HPDE6-E6E7 (cell line): Measurements from ENCODE around the gene NUP210L.

ENCODE experiments used
- DNase-seq: peaks from one replicate; pipeline ENCODE4 v3.0.0; 2011; ENCODE audit warnings: missing footprints; ENCODE audit errors: extremely low spot score

Gene NUP210L

DNA sequence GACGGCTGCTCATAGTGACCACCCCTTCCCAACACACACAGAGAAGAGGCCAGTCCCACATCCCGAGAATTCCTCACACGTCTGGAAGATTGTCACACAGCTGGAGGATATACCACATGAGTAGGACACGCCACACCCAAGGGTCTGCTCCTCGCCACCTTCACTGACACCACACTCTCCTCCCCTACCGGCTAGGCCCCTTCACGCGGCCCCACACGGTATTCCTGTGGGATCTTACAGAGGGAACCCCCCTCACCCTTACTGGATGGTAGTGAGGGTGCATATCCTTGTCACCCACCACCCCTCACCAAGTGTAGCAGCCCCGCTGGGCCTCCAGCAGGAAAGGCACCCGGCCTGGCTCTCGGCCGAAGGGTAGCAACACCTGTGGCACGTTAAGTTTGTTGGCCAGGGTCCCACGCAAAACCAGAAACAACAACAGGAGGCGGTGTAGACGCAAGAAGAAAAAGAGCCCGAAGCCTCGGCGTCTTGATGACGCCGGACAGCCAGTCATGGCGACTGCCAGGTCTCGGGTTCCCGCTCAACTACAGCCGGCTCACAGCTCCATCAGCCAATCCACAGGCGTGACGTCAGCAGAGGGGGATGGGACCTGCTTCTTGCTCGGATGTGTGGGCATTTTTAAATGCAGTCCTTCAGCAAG, at the start of gene NUP210L:
NUP210L (minus strand) TSS at position 540 of the 658 bp plus-strand sequence.
- DNase-seq: no peak

DNA sequence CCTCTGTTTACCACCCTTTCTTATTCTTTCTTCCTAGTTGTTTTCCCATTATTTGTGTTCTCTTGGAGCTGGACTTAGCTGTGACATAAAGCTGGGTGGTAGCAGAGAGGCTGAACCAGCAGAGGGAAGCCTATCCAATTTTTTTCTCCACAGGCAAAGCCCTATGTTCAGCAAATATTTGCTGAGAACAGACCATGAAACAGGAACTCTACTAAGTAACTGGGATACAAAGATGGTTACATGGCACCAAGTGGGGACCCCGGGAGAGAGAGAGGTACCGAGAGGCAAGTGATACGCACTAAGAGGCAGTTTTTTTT, 44.6 kb upstream of the NUP210L start:
- no peak for DNase-seq

DNA sequence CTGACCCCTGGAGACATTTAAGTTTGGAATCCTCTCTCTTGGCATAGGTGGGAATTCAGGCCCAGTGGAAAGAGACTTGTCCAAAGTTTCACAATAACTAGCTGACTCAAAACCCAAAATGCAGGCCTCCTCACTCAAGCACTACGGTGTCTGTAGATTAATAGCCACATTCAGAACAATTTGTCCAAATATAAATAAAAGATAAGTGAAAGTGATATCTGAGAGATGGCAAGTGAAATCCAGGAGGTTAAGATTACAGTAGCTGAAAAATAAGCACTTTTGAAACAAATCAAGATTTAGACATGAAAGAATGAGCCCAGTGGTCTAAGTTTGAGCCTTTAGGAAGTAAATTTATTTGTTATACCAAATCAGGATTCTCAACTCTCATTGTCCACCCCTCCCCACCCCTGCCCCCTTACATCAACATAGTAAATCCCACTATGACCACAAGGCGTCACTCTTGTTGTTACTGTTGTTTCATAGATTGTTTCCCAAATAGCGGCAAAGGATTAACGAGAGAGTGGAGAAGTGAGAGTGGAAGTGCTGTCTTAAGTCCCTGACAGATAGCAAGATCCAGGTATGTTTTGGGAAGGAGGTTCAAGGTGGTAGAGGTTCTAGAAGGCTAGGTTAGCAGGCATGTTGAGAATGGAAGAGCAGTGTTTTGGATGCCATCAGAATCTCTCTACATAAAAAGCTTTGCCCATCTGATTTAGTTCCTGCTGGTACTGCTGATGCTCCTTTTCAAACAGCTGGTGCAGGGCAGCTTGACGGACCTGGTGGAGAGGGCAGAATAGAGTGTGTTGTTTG, 44.1 kb upstream of the NUP210L start:
- peak; percentile 45 for DNase-seq

DNA sequence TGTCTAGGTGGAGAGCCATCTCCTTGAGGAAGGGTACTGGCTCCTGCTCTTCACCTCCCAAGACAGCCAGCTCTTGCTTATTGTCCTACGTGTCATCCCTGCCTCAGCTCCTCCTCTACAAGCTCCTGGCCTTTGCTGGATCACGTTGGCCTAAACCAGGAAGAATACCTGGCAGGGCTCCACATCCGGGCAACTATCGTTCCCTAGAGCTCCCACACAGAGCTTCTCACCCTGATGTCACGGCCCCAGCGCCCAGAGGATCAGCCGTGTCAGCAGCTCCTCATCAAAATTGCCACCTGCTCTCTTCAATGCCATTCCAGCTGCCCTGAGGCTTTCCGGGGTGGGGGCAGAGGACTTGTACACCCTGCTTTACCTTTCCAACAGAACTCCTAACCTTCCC, 38.9 kb upstream of the NUP210L start:
- no peak for DNase-seq

DNA sequence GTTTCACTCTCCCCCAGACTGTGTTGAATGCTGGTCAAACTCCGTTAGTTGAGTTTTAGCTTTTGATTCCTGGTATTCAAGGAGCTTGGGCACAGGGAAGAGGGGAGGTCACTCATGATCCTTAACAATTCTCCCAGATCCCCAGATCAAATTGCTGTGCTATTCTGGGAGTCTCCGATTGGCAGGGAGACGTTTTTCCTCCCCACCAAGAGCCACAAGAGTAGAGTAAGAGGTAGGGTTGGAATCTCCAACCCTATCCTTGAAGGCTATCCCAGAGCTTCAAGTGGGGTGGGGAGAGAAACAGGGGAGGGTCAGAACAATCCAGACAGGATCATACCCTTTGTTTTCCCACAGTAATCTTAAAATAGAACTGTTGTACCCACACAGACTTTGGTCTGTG, 37.6 kb upstream of the NUP210L start:
- DNase-seq: no peak

DNA sequence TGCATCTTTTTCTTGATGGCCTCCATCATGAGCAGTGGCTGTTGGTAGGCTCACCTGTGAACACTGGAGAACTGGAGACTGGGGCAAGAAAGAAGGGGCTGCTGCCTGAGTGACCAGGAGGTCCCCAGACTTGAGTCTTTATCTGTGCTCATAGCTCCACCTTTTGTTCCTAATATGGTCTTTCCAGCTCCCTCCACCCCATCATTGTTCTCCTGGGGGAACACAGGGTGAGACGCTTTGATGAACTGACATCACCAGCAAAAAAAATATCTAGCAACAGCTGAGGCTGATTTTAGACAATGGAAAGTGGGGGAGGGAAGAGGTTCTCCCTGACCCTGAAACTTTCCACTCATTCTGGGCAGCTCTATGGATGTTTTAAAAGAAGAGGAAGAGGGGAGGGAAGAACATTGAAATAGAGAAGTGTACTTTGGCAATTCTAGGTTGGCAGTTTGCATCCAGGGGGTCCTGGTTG, 37.2 kb upstream of the NUP210L start, which contains the start of gene TPM3:
TPM3 (minus strand) TSS at position 111 of the 472 bp plus-strand sequence; CDS start at position 29, 82 bp downstream.
- DNase-seq: no peak

DNA sequence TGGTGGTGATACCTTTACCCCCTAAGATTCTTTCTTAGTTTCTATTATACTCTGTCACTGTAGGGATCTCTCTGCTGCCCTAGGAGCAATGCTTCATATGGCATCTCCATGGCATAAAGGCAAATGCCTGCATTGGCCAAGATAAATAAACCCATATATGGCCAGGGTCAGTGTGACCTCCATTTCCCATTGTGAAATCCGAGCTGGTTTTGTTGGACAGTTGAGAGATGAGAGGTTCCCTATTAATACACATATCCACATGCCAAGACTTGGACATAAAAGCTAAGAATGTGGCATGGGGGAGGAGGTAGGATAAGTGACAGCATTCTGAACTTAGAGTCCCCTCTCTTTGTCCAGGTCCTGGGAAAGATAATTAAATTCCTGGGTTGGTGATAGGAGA, 35.7 kb upstream of the NUP210L start:
- DNase-seq: no peak

DNA sequence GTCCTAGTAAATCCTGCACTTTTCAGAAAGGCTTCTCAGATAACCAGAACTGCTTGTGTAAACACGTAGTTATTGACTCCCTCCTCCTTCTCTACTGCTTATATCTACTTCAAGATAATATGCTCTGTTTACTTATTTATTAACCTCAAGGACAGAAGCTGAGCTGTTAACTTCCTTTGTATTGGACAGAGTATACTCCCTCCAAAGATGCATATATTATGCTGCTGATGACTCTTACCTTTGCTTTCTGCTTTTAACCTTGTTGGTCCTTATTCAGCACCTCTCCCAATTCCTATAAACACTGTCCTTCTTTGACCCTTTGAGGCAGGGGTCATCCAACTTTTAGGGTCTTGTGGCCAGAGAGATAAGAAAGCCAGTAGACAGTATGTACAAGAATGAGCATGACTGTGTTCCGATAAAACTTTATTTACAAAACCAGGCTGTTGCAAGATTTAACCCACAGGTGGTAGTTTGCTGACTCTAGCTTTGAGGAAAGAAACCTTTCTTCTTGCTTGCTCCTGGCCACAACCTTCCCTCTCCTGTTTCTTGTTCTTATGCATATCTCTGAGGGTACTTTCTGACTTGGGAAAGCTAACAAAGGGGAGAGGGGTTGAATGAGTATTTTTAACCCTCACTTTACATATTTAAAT, 32.1 kb upstream of the NUP210L start:
- DNase-seq: no peak

DNA sequence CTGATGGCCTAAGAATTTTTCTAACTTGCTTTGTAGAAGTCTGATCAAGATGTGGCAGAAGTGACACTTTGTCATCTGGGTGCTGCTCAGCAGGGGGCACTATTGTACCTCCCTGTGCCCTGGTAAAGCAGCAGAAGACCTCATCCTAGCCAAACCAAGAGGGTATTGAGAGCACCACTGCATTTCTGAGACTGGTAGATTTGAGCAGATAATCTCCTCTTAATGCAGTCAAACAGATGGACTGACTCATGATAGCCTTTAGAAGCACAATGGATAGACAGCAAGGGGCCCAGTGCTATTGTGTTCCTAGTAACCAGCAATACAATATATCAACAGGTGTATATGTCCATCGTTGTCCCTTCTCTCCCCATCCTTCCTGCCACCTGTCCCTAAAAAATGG, 31.3 kb upstream of the NUP210L start:
- peak; percentile 46 for DNase-seq

DNA sequence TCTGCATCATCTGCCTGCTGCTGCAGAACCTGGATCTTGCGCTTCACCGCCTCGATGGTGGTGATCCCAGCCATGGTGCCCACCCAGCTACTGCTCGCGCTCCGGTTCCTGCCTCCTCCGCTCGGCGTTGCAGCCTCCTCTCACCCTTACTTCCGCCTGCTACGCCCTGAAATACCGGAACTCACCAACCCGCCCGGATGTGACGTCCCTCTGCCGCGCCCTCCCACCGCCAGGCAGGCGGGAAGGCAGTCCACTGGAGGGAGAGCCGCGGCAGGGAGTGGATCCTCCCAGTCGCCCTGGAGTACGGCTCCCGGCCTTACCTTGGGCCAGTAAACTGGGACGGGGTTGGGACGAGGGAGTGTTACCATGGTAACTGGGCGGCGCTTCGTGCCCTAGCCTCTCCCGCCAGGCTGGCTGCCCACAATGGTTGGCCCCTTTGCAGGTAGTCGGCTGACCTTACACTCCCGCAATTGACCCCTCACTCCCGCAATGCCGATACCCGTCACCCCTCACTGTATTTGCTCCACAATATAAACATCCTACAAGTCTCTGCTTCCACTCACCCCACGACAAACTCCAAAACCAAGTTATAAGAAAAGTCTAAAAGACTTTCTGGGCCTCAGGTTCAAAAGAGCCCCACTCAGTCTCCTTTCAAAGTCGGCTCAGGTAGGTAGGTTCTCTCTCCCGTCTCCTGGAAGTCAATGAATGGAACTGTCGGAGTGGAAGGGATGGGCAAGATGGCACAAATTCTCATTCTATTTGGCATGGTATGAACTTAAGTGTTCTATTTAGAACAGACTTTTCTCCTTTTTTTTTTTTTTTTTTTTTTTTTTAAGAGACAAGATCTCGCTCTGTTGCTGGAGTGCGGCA, 28.4 kb upstream of the NUP210L start:
- peak; percentile 98 for DNase-seq

DNA sequence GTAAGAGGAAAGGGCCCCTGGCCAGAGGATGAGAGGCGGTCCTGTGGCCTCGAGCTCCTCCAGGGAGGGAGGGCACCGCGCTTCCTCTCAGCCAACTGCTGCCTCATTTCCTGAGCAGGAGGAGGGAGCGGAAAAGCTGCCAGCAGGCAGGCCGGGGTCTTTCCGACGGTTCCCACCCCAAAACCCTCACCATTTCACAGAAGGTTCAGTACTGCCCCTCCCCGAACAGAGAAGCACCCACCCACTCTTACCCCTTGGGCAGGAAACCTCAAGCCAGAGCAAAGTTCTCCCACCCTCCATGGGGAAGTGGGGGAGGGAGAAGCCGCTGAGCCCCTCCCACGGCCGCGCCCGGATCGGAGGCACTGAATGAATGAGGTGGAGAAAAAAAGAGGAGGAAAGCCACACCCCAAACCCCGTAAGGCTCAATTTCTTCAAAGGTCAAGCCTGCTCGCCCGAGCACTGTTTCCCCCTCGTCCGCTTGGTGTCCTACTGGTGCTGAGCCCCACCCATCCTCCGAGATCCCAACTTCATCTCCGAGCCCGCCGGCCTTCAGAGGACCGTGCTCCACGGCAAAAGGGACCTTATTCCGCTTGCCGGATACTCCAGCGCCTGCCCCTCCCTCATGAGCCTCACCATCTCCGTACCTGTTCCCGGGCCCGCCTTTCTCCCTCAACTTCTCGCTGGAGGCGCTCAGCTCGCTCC, 27.6 kb upstream of the NUP210L start:
- peak; percentile 61 for DNase-seq

DNA sequence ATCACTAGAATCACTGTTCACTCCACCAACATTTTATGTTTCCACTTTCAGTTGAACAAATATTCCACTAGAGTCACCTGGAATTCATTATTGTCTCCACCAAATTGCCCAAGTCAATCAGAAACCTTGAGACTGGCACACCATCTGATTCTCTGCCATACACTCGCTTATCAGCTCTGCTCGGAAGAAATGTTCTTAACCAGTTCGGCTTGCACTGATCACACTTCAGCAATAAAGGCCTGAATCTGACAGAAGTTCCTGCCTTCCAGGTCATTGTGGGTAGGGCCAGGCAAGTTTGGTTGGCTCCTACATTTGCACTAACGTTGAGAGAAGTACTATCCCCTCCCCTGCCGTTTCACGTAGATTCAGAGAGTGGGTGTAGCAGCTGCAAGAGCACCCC, 27.1 kb upstream of the NUP210L start:
- no peak for DNase-seq

DNA sequence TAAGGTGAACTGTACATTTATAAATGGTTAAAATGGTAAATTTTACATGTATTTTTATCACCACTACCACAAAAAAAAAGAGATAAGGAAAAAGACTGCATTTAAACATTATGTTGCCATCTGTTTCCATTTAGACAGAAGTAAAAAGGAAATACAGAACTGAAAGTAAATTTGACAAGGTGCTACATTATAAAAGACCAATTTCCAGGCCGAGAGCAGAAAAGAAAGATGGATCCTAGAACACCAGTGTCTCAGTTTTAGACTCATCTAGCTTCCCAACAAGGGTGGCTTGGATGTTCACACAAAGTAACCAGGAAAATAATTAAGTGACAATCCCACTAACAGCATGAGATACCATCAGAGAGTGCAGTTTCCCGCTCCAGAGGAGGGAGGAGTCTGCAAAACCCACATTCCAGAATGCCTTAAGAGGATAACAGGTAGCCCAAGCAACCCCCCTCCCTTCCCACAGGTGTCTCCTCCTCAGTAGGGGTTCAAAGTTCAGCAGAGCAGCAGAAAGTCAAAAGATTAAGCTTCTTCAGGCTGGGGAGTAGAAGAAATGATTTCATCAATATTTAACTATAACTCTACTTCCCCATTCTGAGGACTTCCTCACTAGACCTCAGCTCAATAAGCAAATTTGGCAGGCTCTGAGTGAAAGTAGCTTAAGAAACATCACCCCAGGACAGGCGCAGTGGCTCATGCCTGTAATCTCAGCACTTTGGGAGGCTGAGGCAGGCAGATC, 25.2 kb upstream of the NUP210L start:
- DNase-seq: no peak

DNA sequence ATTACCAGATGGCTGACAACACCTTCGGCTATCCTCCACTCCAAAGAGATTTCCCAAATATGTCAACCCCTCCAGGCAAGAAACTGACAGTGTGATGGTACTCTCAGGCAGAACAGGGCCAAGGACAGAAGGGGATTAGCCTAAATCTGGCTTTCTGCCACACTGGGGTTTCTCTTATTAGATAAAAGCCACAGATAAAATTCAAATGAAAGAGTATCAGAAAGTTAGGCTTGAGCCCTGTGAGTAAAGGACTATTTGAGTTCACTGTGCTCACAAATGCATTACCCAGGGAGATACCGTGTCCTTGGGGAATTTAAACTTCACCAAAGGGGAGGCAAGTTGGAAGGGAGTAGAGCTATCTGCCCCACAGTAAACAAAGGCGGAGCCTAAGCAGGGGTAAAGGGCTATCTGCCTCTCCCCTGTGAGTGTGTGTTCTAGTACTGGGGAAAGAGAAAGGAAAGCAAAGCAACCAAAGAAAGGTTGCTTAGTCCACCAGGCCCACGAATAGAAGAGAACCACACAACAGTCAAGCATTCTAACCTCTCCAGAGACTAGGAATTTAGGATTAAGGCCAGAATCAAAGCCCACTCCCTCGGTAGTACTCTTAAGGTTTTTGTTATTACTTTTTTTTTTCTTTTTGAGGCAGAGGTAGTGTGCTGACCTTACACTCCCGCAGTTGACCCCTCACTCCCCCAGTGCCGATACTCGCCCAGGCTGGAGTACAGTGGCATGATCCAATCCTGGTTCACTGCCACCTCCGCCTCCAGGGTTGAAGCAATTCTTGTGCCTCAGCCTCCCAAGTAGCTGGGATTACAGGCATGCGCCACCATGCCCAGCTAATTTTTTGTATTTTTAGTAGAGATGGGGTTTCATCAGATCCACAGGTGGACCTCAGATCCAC, 24.3 kb upstream of the NUP210L start:
- DNase-seq: no peak

DNA sequence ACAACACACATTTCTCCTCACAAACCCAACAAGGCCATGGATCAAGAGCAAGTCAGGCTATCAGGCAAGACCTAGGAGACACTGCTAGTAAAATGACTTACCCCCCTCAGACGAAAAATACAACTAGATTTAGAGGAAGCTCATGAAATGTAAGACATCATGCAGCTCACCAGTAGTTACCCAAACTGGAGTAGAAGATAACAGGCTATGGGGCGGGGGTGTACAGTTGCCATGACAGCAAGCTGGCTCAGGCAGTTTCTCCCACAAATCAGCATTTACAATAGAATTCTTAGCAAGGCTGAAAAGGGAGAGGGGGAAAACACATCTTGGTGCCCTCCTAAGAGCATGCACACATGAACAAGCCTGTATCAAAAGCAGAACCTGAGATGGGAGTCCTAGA, 23.1 kb upstream of the NUP210L start:
- DNase-seq: no peak

DNA sequence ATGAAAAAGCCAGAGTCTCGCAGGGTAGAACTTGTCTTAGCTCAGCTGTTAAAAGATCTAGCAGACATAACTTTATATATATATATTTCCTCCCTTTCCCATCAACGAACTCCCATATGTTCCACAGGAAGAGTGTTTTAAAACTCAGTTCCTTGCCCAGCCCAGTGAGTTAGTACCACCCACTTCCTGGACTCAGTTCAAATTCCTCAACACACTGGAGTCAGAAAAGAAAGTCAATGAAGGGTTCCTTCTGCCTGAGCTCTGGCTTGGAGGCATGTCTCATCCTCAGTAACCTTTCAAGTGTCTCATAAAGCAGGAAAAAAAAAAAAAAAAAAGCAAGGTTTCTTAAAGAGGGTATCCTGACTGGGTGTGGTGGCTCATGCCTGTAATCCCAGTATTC, 21.5 kb upstream of the NUP210L start:
- no peak for DNase-seq

DNA sequence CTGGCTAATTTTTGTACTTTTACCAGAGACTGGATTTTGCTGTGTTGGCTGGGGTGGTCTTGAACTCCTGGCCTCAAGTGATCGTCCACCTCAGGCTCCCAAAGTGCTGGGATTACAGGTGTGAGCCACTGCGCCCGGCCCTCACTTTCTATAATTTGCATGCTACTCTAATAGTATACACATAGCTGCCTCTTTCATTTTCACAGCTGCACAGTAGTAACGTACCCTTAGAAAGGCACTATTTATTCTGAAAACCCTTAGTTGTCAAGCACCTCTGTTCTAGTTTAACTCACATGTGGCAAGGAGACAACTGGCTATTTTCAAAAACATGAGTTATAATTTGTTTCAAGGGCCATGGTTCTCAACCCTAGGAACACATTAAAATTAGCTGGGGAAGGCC, 19.8 kb upstream of the NUP210L start:
- DNase-seq: no peak

DNA sequence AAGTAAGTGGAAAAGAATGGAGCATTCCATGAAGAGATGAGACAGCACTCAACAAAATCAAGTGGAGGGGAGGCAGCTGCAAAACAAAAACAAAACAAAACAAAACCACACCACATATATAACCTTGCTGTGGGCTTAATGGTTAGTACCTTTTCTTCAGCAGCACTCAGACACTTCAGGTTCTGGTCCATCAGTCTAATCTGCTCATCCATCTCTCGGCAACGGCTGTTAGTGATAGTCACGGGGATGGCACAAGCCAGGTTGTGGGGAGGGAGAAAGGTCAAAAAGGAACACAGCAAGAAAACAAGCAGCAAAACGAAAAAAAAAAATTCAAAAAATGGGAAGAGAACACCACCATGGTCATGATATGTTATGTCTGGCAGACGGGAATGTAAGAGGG, 17.0 kb upstream of the NUP210L start:
- no peak for DNase-seq

DNA sequence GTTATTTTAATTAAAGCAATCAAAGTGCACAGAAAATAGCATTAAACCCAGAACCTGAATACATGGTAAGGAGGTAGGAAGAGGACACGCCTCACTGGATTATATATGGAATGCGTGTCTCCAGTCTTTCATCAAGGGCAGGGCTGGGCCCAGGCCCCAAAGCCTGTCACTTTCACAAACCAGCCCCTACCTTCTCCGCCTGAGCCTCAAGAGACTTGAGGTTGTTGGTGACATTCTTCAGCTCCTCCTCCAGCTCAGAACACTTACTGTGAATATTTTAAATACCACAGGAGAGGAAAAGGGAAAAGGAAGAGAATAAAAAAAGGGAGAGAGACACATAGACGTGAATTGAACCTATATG, 16.3 kb upstream of the NUP210L start:
- no peak for DNase-seq
